Stimulated activated memory B cell treated with anti-CD40 and anti-IgM and Interleukin-4, amounts not matched to agents 10 μg/mL and 1 μg/mL and 100 μg/mL, for 72 hours (primary cell): ENCODE data around the gene LCE3C.
"Not testable (repeated sequence)": the region's sequence is repeated elsewhere in the genome, so short reads cannot be mapped to it uniquely, and the experiment has no call there.

Source experiments
- ATAC-seq: fragments of 150-1000 bp; cut with Tn5 transposase; 2 replicates; pipeline ENCODE4 v1.10.0; 2021
- H3K27ac Mint-ChIP-seq: one replicate; pipeline ENCODE4 v1.8.0; 2022; ENCODE audit warnings: mild to moderate bottlenecking, mixed read lengths
- H3K27me3 Mint-ChIP-seq: one replicate; pipeline ENCODE4 v1.8.0; 2022; ENCODE audit warnings: mixed read lengths
- H3K36me3 Mint-ChIP-seq: one replicate; pipeline ENCODE4 v1.8.0; 2022; ENCODE audit warnings: mixed read lengths
- H3K4me1 Mint-ChIP-seq: one replicate; pipeline ENCODE4 v1.8.0; 2022; ENCODE audit warnings: mixed read lengths
- H3K4me3 Mint-ChIP-seq: one replicate; pipeline ENCODE4 v1.8.0; 2022; ENCODE audit warnings: mild to moderate bottlenecking, moderate library complexity, mixed read lengths
- H3K9me3 Mint-ChIP-seq: one replicate; pipeline ENCODE4 v1.8.0; 2022; ENCODE audit warnings: mixed read lengths

LCE3C gene, protein sequence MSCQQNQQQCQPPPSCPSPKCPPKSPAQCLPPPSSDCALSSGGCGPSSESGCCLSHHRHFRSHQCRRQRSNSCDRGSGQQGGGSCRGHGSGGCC

DNA sequence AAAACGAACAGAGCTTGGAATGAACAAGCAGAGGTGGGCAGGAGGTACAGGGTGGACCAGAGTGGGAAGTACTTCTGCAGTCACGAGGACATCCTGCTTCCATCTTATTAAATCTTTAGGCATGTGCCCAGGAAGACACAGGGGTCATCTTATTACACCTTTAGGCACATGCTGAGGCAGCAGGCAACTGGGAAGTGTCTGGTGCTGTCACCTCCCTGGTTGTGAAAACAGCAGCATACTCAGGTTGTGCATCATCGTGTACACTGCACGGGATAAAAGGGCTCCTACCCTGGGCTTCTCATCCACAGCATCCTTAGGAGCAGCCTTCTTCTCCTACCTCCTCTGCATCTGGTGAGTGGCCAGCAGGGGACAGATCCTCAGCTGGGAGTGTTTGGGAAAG, at the start of gene LCE3C:
TSS of gene LCE3C (plus strand) at position 301 of the 400 bp plus-strand sequence. CDS start 498 bp downstream, outside the sequence.
- no peaks in the 10 kb centered on the region for H3K36me3 Mint-ChIP-seq
- H3K4me1 Mint-ChIP-seq = no peaks in the 10 kb centered on the region
- peaks cover 3% of the 10 kb centered on the region for H3K9me3 Mint-ChIP-seq
- no peak for ATAC-seq
- no peaks in the 10 kb centered on the region for H3K27me3 Mint-ChIP-seq
- H3K27ac Mint-ChIP-seq = no peak within 1 kb of the TSS
- no peak within 1 kb of the TSS for H3K4me3 Mint-ChIP-seq

DNA sequence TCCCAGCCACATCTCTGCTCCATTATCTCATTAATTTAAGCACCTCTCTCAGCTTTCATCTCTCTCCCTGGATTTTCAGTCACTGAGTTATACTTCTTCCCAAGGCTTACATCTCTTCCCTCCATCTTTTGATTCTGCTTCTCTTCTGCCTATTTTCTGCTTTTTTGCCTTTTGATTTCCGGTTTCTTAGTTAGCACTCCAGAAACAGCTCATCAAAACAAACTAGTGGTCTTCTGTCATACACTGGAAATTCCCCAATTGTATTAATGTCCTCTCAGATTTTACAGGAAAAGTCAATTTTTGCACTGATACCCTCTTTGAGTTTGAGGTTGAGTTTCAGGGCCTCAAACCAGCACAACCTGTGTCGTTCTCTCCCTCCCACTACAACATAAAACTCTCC, 34.9 kb upstream of the LCE3C start:
- Mint-ChIP-seq H3K27me3 (peaks cover 10% of the 10 kb centered on the region), H3K9me3 (peaks cover 9% of the 10 kb centered on the region), H3K4me3 (no peak overlapping the region), H3K36me3 (no peaks in the 10 kb centered on the region), H3K27ac (no peak overlapping the region), H3K4me1 (no peaks in the 10 kb centered on the region)
- no peak for ATAC-seq

DNA sequence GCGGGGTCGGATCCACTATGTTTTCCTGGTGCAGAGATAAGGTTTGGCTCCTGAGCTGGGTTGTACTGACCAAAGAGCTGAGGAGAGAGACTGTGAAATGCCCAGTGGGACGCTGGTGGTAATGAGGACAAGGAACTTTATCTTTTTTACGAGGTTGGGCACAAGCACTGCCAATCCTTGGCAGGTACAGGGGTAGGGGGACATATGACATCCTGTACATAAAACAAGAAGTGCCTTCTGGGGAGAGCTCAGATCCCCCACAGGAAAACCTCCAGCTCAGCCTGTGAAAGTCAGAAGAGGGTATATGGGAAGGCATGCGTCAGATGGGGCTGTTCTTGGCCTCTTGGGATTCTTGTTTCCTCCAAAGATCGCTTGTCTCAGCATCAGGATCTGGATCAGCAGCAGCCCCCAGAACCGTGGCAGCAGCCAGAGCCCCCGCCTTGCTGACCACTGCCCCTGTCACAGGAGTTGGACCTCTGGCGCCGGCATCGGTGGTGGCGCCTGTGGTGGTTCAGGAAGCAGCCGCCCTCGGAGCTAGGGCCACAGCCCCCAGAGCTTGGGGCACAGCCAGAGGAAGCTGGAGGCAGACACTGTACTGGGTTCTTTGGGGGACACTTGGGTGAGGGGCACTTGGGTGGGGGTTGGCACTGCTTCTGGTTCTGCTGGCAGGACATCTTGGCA, 34.4 kb upstream of the LCE3C start:
- Mint-ChIP-seq H3K27ac (no peak overlapping the region), H3K9me3 (peaks cover 9% of the 10 kb centered on the region), H3K4me1 (no peaks in the 10 kb centered on the region), H3K4me3 (no peak overlapping the region), H3K27me3 (peaks cover 10% of the 10 kb centered on the region), H3K36me3 (no peaks in the 10 kb centered on the region)
- ATAC-seq = peak; percentile 12

DNA sequence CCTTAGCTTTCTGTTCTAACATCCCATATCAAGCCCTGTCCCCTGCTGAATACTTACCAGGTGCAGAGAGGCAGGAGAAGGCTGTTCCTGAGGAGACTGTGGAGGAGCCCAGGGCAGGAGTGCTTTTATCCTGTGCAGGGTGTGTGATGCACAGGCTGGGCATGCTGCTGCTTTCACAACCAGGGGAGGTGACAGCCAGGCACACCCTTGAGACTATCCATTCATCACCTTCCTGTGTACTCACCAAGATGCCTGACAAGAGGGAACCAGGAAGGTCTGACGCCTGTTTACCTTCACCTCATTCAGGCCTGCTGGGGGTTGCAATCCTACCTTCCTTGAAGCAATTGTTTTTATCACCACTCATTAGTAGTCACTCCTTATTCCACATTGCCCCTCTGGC, 33.4 kb upstream of the LCE3C start, which contains the start of gene LCE3E:
TSS of gene LCE3E (minus strand) at position 100 of the 400 bp plus-strand sequence. CDS start 572 bp downstream, outside the sequence.
- H3K9me3 Mint-ChIP-seq = peaks cover 9% of the 10 kb centered on the region
- peaks cover 19% of the 10 kb centered on the region for H3K27me3 Mint-ChIP-seq
- no peak within 1 kb of the TSS for H3K27ac Mint-ChIP-seq
- no peak for ATAC-seq
- no peak within 1 kb of the TSS for H3K4me3 Mint-ChIP-seq
- no peaks in the 10 kb centered on the region for H3K4me1 Mint-ChIP-seq
- no peaks in the 10 kb centered on the region for H3K36me3 Mint-ChIP-seq

DNA sequence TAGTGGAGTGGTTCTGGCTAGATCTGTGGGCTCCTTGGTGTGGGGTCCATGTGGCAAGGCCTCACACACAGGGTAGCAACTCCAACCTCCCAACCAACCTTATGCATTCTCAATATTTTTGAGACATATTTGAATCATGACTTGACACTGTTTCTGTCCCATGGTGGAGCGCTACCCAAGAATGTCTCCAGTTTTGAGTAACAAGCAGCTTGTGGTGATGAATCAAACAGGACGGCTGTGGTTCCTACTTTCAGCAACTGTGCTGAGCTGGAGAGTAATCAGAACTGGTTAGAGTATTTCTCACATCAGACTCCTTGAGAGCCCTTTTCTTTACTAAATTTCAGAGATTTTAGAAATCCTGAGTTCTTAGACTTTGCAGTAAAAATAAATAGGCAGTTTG, 22.9 kb upstream of the LCE3C start:
- H3K9me3 Mint-ChIP-seq = no peaks in the 10 kb centered on the region
- H3K4me1 Mint-ChIP-seq = no peaks in the 10 kb centered on the region
- H3K36me3 Mint-ChIP-seq = no peaks in the 10 kb centered on the region
- ATAC-seq = peak; percentile 47
- H3K27ac Mint-ChIP-seq = no peak overlapping the region
- peaks cover 52% of the 10 kb centered on the region for H3K27me3 Mint-ChIP-seq
- H3K4me3 Mint-ChIP-seq = no peak overlapping the region

DNA sequence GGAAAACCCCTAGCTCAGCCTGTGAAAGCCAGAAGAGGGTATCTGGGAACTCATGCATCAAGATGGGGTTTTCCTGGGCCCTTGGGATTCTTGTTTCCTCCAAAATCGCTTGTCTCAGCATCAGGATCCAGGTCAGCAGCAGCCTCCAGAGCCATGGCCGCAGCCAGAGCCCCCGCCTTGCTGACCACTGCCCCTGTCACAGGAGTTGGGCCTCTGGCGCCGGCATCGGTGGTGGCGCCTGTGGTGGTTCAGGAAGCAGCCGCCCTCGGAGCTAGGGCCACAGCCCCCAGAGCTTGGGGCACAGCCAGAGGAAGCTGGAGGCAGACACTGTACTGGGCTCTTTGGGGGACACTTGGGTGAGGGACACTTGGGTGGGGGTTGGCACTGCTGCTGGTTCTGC, 20.5 kb upstream of the LCE3C start:
- H3K27me3 Mint-ChIP-seq = peaks cover 30% of the 10 kb centered on the region
- ATAC-seq, H3K36me3 Mint-ChIP-seq, H3K4me1 Mint-ChIP-seq, H3K9me3 Mint-ChIP-seq, H3K4me3 Mint-ChIP-seq, H3K27ac Mint-ChIP-seq: not testable (repeated sequence)

DNA sequence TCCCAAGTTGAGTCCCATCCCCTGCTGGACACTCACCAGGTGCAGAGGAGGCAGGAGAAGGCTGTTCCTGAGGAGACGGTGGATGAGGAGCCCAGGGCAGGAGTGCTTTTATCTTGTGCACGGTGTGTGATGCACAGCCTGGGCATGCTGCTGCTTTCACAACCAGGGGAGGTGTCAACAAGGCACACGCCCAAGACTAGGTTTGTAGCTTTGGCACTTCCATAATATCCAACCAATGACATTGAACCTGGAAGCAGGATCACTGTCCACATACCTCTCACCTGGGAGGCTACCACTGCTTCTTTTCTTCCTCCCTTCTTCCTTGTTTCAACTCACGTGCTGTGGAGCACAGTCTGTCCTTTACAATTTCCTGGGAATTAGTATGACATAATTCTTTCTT, 19.6 kb upstream of the LCE3C start, which contains the start of gene LCE3D:
TSS of gene LCE3D (minus strand) at position 84 of the 400 bp plus-strand sequence. CDS start 580 bp downstream, outside the sequence.
- Mint-ChIP-seq H3K4me3 (no peak within 1 kb of the TSS), H3K27me3 (peaks cover 23% of the 10 kb centered on the region)
- no peak for ATAC-seq

DNA sequence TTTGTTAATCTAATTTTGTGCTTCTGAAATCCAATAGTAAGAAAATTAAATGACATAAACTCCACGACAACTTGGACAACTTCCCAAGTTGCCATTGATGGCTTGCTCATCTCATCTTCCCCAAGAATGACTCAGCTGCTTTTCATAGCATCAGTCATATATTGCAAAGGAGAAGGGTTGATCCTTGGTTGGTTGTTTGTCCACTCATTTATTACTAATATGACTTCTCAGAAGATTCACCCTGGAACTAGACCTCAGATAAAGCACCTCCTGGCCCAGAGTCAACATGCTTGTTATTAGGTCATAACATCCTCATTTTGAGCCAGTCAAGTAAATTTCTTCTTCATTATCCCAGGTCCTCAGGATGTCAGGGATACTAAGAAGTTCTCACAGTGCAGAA, 17.4 kb upstream of the LCE3C start:
- Mint-ChIP-seq H3K4me1 (no peaks in the 10 kb centered on the region), H3K27me3 (peaks cover 31% of the 10 kb centered on the region), H3K27ac (no peak overlapping the region), H3K4me3 (no peak overlapping the region), H3K36me3 (no peaks in the 10 kb centered on the region), H3K9me3 (no peaks in the 10 kb centered on the region)
- no peak for ATAC-seq

More for the DNA sequence above, 19.6 kb upstream of the LCE3C start, which contains the start of gene LCE3D:
- H3K27ac Mint-ChIP-seq = no peak within 1 kb of the TSS
- no peaks in the 10 kb centered on the region for H3K9me3 Mint-ChIP-seq
- no peaks in the 10 kb centered on the region for H3K4me1 Mint-ChIP-seq
- H3K36me3 Mint-ChIP-seq = no peaks in the 10 kb centered on the region

DNA sequence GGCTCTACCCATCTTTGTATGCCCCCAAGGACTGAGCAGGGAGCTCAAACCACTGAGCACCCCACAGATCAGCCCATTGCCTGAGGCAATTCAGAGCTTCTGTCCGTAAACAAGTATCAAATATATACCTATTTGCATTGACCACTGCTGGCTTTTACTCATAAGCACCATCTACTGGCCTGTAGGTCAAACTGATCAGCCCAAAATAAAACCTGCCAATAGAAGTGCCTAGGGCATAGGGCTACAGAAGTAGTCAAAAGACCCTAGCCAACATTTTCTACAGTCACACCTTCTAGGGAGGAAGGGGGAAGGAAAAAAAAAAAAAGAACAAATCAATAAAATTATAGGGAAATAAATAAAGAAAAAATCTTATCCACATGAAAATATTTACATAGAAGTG, 14.4 kb upstream of the LCE3C start:
- Mint-ChIP-seq H3K36me3 (no peaks in the 10 kb centered on the region), H3K9me3 (peaks cover 3% of the 10 kb centered on the region), H3K4me1 (no peaks in the 10 kb centered on the region), H3K27ac (no peak overlapping the region), H3K27me3 (peaks cover 9% of the 10 kb centered on the region), H3K4me3 (no peak overlapping the region)
- ATAC-seq = no peak

DNA sequence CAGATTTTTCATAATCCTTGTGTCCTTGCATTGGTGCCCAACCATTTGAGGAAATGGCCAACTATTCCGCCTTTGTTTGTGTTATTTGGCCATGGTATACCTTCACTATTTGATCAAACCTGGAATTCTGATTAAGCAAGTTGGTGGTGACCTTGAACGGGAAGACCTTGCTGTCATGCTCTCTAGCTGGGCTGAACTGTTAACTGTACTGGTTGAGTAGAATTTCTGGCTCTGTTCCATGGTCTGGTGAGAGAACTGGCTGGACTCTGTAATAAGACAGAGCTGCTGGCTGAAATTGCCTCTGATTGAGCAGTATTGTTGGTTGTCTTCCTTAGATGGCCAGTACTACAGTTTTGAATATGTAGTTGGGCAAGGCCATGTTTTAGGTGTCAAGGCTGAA, 3.0 kb upstream of the LCE3C start:
- Mint-ChIP-seq H3K36me3 (no peaks in the 10 kb centered on the region), H3K27ac (no peak overlapping the region), H3K9me3 (peaks cover 6% of the 10 kb centered on the region), H3K4me3 (no peak overlapping the region), H3K4me1 (no peaks in the 10 kb centered on the region), H3K27me3 (no peaks in the 10 kb centered on the region)
- ATAC-seq = no peak

DNA sequence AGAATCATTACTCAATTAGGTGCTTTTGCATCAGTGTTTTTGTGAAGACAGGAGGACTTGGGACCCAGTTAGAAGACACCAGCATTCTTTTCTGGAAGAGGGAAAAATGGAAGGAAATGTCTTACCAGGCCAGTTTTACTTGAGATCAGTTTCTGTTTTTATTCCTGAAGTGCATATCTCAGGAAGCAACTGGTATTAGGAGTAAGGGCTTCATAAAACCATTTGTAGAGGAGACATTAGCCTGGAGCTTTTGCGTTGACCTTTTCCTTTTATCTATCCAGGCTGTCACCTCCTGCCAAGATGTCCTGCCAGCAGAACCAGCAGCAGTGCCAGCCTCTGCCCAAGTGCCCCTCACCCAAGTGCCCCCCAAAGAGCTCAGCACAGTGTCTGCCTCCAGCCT, 13.5 kb downstream of the LCE3C start, which contains the start of gene LCE3B:
TSS of gene LCE3B (plus strand) at position 301 of the 400 bp plus-strand sequence. CDS start at position 301, 0 bp downstream.
- no peaks in the 10 kb centered on the region for H3K36me3 Mint-ChIP-seq
- ATAC-seq = no peak
- H3K4me1 Mint-ChIP-seq = no peaks in the 10 kb centered on the region
- H3K9me3 Mint-ChIP-seq = peaks cover 5% of the 10 kb centered on the region
- no peak within 1 kb of the TSS for H3K4me3 Mint-ChIP-seq
- peaks cover 10% of the 10 kb centered on the region for H3K27me3 Mint-ChIP-seq
- H3K27ac Mint-ChIP-seq = no peak within 1 kb of the TSS

DNA sequence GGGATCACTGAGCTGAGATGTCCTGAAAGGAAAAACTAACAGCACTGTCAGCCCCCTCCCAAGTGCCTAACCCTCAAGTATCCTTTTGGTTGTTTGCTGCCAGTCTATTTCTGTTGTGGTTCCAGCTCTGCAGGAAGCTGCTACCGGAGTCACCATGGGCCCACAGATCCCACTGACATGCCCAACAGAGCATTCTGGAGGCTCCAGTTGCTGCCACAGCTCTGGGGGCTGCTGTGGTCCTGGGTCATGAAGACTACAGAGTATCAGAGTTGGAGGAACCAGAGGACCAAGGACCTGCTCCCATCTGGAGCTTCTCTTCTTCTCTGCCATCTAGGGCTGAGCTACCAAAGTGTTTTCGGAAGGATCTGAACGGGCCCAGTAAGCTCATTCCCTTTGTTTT, 22.0 kb downstream of the LCE3C start:
- Mint-ChIP-seq H3K27me3 (peaks cover 33% of the 10 kb centered on the region), H3K4me1 (no peaks in the 10 kb centered on the region), H3K4me3 (no peak overlapping the region), H3K27ac (no peak overlapping the region), H3K36me3 (no peaks in the 10 kb centered on the region), H3K9me3 (peaks cover 17% of the 10 kb centered on the region)
- no peak for ATAC-seq

DNA sequence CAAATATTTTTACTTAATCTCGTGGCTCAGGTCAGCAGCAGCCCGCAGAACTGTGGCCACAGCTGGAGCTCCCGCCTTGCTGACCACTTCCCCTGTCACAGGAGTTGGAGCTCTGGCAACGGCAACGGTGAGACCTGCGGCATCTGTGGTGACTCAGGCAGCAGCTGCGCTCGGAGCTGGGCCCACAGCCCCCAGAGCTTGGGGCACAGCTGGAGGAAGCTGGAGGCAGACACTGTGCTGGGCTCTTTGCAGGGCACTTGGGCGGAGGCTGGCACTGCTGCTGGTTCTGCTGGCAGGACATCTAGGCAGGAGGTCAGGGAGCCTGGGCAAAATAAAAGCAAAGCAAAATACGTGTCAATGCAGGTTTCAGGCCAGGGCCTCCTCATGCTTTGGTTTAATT, 22.8 kb downstream of the LCE3C start, which contains the start of gene LCE3A:
TSS of gene LCE3A (minus strand) at position 301 of the 400 bp plus-strand sequence. CDS start at position 301, 0 bp downstream.
- H3K27me3 Mint-ChIP-seq = peaks cover 37% of the 10 kb centered on the region
- H3K9me3 Mint-ChIP-seq = peaks cover 14% of the 10 kb centered on the region
- no peak for ATAC-seq
- no peaks in the 10 kb centered on the region for H3K4me1 Mint-ChIP-seq
- no peaks in the 10 kb centered on the region for H3K36me3 Mint-ChIP-seq
- H3K27ac Mint-ChIP-seq = no peak within 1 kb of the TSS
- no peak within 1 kb of the TSS for H3K4me3 Mint-ChIP-seq

DNA sequence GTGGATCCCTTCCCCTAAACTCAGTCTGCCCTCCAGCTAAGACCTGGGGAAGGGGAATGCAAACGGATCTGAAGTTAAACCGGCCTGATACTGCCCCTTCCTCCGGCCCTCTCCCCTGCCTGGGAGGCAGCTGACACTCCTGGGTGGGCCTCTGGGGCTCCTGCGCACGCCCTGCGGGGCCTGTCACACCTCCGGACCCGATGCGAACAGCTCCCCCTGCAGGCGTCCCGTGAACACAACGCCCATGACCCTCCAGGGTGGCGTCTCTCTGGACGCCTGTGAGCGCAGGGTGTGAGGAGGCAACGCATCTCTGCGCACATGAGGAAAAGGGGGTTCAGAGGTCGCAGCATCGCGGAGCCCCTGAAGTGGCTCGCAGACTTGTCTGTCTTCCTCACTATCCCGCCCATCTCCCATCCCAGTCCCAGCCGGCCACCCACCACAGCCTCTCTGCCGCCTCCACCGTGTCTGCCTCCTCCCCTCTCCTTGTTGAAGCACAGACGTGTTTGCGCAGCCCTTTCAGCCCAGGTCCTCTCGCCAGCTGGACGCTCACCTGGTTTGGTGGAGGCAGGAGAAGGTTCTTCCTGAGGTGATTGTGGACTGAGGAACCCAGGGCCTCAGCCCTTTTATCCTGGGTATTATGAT, 23.3 kb downstream of the LCE3C start:
- Mint-ChIP-seq H3K27me3 (peaks cover 42% of the 10 kb centered on the region), H3K4me1 (no peaks in the 10 kb centered on the region), H3K36me3 (no peaks in the 10 kb centered on the region), H3K27ac (no peak overlapping the region), H3K4me3 (no peak overlapping the region), H3K9me3 (peaks cover 14% of the 10 kb centered on the region)
- ATAC-seq = peak; percentile 28

DNA sequence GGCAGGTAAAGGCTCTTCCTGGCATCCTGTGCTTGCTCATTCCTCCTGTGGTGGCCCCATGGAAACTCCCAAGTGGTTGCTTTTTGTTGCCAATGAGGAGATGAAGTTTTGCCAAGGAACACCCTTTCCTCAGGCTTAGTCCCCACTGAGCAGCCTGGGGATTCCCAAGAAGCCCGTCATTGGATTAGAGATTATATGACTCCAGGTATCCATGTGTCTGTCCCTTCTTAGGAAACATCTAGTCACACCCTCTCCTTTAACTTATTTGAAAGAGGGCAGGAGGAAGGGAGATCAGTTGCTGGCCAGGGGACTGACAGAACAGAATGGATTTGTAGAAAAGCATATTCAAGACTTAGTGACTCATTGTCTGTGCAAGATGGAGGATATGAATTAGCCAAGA, 26.7 kb downstream of the LCE3C start:
- H3K9me3 Mint-ChIP-seq = no peaks in the 10 kb centered on the region
- H3K27me3 Mint-ChIP-seq = peaks cover 66% of the 10 kb centered on the region
- no peak overlapping the region for H3K27ac Mint-ChIP-seq
- no peak overlapping the region for H3K4me3 Mint-ChIP-seq
- ATAC-seq = no peak
- no peaks in the 10 kb centered on the region for H3K4me1 Mint-ChIP-seq
- no peaks in the 10 kb centered on the region for H3K36me3 Mint-ChIP-seq
